IPS-NIHi7 (cell line): ENCODE results near the gene HEXA.

Source experiments
- DNase-seq: peaks from one replicate; pipeline ENCODE4 v3.0.0; 2012; ENCODE audit warnings: mixed read lengths; ENCODE audit errors: extremely low spot score

Gene HEXA

DNA sequence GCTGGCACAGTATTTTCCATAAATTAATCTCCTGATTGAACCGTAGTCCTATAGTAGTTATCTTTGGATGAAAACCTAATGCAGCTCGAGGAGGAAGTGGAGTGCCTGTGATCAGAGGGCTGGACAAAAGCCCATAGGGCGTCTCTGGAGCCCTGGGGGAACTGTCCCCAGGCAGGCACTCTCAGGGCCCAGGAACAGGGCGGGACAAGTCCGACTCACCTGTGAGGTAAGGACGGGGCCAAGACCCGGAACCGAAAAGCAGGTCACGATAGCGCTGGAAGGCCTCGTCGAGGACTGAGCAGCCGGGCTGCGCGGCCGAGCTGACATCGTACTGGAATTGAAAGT, 341 bp downstream of the HEXA start:
- DNase-seq, result no peak

DNA sequence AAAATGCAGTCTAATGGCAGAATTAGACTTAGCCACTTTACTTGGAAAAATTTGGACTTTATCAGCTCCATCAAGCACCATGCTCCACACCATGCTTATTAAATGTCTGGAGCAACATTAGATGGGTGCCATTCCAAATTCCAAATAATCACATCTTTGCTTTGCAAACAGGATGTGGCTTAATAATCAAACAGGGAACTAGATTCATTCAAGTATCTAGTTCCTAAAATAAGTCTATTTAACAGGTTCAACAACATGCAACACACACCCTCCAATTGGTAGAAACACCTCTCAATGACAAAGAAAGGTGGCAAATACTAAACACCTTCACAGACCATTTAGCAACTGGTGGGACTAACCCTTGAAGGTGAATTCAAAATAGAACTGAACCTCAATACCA, 3.5 kb downstream of the HEXA start:
- DNase-seq, result no peak

DNA sequence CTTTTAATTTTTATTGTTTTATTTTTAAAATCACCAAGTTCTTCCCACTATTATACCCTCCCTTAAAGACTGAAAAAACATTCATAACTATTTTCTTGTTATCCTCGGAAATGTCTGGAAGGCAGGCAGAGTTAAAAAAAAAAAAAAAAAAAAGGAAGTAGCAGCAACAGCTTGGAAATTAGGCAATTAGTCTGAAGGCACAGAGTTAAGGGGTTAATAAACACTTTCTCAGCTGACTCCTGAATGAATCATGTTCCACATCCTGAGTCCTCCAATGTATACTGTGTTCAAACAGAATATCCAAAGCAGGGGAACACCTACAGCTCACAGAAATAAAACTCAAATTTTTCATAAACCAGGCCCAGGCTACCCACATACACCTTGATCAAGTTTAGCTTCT, 5.8 kb downstream of the HEXA start:
- no peak for DNase-seq

GRCh38 chr15:72368899-72369298, 6.9 kb downstream of the HEXA start:
- no peak for DNase-seq

DNA sequence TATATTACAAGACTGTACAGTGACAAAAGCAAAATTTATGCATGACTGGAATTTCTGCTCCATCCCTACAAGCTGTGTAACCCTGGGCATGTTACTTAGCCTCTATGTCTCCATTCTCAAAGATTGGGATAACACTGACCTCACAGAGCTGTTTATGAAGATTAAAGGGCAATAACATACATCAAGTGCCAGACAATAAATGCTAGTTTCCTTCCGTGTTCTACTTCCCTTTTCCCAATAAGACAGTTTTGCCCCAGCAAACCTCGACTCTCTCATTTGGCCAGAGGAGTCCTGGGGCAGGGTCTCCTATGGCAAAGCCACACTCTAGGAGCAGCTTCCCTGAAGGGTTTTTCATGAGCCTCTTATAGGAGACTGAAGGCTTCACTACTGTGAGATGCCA, 7.5 kb downstream of the HEXA start:
- DNase-seq, result no peak

DNA sequence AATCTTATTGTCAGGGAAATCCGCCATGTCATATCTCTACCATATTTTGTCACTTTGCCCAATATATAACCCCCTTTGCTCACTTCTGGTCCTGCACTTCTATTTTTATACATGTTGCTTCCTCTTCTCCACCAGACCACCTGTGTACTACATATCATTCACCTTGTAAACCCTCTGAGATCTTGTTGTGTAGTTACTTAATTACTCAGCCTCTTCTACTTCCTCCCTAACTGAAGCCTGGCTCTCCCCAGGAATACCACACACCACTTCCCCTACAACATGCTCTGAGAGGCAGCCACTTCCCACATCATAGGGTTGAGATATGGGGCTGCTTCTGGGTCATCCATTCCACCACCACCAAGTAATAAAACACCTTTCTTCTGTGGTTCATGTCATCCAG, 10.0 kb downstream of the HEXA start:
- no peak for DNase-seq

DNA sequence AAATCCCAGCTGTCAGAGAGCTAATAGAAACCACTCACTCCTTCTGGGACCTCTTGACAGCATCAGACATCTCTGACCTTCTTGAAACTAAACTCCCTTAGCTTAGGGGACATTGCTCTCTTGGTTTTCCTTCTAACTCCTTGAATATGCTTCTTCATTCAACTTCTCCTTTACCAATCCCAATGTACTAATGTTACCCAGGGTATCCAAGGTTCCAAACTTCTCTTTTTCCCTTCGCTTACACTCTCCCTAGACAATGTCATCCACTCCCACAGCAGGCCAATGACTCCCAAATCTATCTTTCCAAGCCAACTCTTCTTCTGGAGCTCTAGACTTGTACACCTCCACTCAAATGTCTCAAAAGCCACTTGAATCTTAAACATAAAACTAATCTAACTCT, 14.6 kb downstream of the HEXA start:
- DNase-seq, result no peak

DNA sequence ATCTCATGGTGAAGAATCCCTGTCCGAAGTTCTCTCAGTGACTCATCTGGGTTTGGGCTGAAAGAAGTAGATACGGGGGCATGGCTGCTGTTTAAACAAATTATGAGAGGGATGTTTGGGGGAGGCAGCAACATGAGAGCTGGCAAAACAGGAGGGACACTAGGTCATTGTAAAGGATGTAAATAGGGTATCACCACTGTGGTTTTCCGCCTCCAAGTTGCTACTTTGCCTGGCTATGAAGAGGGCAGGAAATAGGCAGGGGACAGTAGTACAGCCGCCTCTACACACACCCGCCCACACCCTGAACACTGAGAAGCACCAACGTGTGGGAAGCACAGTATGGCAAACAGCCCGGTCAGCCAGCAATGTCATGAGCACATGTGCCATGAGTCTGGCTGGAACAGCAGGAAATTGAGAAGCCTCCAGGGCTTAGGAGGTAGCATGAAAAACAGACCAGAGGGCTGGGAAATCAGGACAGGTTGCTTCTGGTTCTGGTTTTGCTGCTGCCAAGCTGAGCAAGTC, 17.1 kb downstream of the HEXA start:
- no peak for DNase-seq

DNA sequence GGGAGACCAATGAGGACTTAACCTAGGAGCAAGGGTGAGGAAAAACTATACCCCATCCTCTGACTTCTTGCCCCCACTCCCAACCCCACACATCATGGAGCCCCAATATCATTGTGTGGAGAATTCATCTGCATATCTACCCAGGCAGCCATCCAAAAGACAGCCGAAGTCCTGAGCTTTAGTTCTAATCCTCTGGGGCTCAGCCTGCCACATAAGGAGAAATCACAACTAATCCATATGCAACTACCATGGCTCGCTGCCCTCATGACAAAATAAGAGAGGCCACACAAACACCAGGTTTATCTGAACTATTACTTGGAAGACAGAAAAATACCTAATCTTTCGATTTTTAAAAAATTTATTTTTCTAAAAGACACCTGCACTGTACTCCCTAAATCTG, 17.7 kb downstream of the HEXA start:
- DNase-seq, result no peak

DNA sequence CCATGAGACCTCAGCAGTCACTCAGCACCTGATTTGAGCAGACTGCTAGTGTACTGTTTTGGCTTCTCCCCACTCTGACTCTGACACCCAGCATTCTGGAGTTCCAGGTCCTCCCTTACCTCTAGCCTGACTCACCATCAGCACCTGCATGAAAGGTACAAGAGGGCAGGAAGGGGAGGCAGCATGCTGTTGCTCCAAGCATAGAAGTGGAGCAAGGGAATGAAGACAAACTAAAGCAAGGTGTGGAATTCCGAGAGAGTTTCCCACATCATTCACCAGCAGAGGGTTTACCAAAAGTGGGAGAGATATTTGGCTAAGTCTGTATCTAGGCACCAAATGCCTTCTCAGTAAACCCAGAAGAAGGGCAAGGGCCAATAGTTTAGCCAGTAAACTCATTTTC, 21.3 kb downstream of the HEXA start:
- DNase-seq, result no peak

DNA sequence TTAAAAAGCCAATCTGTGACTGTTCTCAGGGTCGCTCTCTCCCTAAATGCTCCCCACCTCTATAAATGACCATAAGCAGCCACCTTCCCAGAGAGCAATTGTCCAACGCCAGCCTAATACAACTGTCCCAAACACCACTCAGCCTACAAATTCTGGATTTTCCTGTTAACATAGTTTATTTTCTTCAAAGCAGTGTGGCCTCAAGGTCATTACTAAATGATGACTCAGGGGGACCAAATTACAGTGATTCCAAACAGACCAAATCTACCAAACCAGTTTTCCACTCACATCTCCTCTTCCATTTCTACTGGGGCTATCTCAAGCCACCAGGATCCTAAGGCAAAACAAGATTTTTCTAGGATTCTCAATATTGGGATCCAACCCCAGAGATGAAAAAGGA, 22.5 kb downstream of the HEXA start:
- DNase-seq, result no peak

- no peak for DNase-seq
These were observed 30.0 kb downstream of the HEXA start for GRCh38 chr15:72345806-72346205.

- DNase-seq, result no peak
These were observed 30.5 kb downstream of the HEXA start for GRCh38 chr15:72345280-72345679.

DNA sequence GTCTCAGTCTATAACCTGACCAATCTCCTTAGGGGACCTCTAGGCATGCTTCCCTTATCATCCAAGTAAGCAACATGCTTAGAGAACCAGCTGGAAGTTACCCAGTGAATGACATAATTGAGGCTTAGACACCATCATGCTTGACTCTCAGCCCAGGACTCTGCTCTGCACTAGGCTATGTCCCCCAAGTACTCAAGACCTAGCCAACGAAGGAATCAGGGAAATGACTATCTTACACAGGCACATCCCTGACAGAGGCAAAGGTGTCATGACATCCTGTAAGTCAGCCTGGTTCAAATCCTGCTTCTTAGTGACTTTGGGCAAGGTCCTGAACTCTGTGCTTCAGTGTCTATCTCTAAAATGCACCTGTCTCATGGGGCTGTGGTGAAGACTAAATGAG, 31.2 kb downstream of the HEXA start:
- DNase-seq, result no peak

DNA sequence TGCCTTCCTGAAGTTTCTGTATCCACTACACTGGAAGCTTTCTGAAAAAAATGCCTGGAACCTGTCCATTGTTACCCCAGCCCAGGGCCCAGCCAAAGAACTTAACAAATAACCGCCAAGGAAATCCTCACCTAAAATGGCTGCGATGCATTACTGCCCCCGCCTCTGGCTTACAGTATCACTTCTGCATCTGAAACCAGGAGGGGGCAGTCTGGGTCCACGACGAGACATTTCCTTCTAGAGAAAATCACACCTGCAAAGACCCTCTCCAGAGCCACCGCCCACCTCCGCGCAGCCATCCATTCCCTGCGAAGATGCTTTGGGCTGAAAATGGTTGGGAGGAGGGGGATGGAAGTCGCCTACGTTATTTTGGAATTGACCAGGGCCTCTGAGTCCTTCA, 33.4 kb downstream of the HEXA start:
- DNase-seq, result peak; percentile 83

- peak; percentile 76 for DNase-seq
These were observed 34.5 kb downstream of the HEXA start for GRCh38 chr15:72341361-72341760.

DNA sequence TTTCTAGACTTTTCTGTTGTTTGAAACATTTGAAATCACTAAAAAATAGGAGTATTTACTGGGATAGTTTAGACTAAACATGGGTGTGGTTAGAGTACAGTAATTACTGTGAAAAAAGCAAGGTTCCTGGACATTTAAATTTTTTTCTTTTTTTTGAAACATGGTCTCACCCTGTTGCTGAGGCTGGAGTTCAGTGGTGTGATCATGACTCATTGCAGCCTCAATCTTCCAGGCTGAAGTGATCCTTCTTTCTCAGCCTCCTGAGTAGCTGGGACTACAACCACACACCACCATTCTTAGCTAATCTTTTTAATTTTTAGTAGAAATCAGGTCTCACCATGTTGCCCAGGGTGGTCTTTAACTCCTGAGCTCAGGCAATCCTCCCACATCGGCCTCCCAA, 35.4 kb downstream of the HEXA start:
- no peak for DNase-seq

GRCh38 chr15:72339777-72340177, 36.0 kb downstream of the HEXA start:
- no peak for DNase-seq

DNA sequence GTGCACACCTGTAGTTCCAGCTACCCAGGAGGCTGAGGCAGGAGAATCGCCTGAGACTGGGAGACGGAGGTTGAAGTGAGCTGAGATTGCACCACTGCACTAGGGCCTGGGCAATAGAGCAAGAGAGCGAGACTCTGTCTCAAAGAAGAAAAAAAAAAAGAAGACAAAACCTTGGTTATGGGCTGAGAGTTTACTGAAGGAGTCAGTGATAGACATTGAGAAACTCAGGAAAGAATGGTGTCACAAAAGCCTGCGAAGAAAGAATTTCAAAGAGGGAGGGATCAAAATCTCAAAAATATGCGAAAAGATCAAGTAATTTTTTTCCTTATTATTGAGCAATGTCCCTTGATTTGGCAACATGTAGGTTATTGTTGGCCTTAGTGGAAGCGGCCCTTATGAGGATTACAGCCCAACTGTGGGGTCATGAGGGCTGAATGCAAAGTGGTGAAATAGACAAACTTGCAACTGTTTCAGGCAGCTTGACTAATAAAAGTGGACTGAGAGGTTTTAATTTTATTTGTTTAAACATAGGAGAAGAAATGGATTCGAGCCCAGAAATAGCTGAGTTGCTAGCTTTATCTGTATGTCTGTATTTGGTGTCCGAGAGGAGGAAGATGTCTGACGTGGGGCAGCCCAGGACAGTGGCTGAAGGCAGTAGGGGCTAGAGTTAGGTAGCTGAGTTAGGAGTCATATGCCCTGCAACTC, 37.0 kb downstream of the HEXA start:
- DNase-seq, result no peak

- no peak for DNase-seq
These were observed 37.7 kb downstream of the HEXA start for GRCh38 chr15:72338148-72338547.

GRCh38 chr15:72334842-72335241, 41.0 kb downstream of the HEXA start:
- DNase-seq, result no peak

GRCh38 chr15:72331021-72331420, 44.8 kb downstream of the HEXA start:
- no peak for DNase-seq

DNA sequence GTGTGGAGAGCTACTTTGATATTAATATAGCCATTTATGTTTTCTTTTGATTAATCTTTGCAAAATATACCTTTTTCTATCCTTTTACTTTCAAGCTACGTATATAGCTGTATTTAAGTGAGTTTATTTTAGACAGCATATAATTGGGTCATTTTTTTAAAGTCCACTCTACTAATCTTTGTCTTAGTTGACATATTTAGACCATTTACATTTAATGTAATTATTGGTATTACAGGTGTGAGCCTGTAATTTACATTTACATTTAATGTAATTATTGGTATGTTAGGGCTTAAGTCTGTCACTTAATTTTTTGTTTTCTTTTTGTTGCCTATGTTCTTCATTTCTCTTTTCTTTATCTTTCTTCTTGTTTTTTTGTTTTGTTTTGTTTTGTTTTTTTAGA, 52.1 kb downstream of the HEXA start:
- no peak for DNase-seq

GRCh38 chr15:72319985-72320671, 55.7 kb downstream of the HEXA start, which contains the start of gene CELF6:
Gene CELF6 (minus strand): TSS chr15:72320157. CDS start chr15:72319874, 283 bp downstream.
- DNase-seq, result peak; percentile 98
